MM.1S (cell line): ENCODE measurements around the gene VAMP1.

Source experiments
- DNase-seq: peaks from one replicate; pipeline ENCODE4 v3.0.0-alpha.2; 2015
- H2AFZ ChIP-seq: fragments of 300-600 bp; sonication (generic); 2 replicates; pipeline ENCODE4 v1.6.0; 2016; ENCODE audit warnings: antibody characterized with exemption, low read length
- H3F3A ChIP-seq: fragments of 300-600 bp; sonication (generic); 2 replicates; pipeline ENCODE4 v1.6.1; 2016; ENCODE audit warnings: mild to moderate bottlenecking, antibody characterized with exemption, low read length, moderate library complexity, mixed read lengths; ENCODE audit not compliant: insufficient read depth
- H3K27ac ChIP-seq: fragments of 300-600 bp; sonication (generic); 2 replicates; pipeline ENCODE4 v1.5.1; 2016; ENCODE audit warnings: mild to moderate bottlenecking, low read length
- H3K27me3 ChIP-seq: fragments of 300-600 bp; sonication (generic); replicated peaks from 2 replicates; pipeline ENCODE4 v1.6.0; 2016; ENCODE audit warnings: low read length; ENCODE audit not compliant: insufficient read depth
- H3K36me3 ChIP-seq: fragments of 300-600 bp; sonication (generic); replicated peaks from 2 replicates; pipeline ENCODE4 v1.6.1; 2016; ENCODE audit warnings: mild to moderate bottlenecking, low read length, mixed read lengths; ENCODE audit not compliant: insufficient read depth
- H3K4me1 ChIP-seq: fragments of 300-600 bp; sonication (generic); 2 replicates; pipeline ENCODE4 v1.6.1; 2016; ENCODE audit warnings: low read length, mixed read lengths
- H3K4me2 ChIP-seq: fragments of 300-600 bp; sonication (generic); 2 replicates; pipeline ENCODE4 v1.6.0; 2016; ENCODE audit warnings: low read depth, low read length
- H3K4me3 ChIP-seq: fragments of 300-600 bp; sonication (generic); 2 replicates; pipeline ENCODE4 v1.5.1; 2016; ENCODE audit warnings: low read length, mixed read lengths
- H3K79me2 ChIP-seq: fragments of 300-600 bp; sonication (generic); 2 replicates; pipeline ENCODE4 v1.6.1; 2016; ENCODE audit warnings: mixed run types, low read length, mixed read lengths
- H3K9ac ChIP-seq: fragments of 300-600 bp; sonication (generic); 2 replicates; pipeline ENCODE4 v1.6.1; 2016; ENCODE audit warnings: low read length, mixed read lengths
- H3K9me2 ChIP-seq: fragments of 300-600 bp; sonication (generic); replicated peaks from 2 replicates; pipeline ENCODE4 v1.6.1; 2016; ENCODE audit warnings: mild to moderate bottlenecking, low read length, mixed read lengths; ENCODE audit not compliant: insufficient read depth
- H3K9me3 ChIP-seq: fragments of 300-600 bp; sonication (generic); replicated peaks from 2 replicates; pipeline ENCODE4 v1.6.1; 2016; ENCODE audit warnings: mild to moderate bottlenecking, low read length, mixed read lengths; ENCODE audit not compliant: insufficient read depth
- H4K20me1 ChIP-seq: fragments of 300-600 bp; sonication (generic); 2 replicates; pipeline ENCODE4 v1.6.1; 2016; ENCODE audit warnings: mild to moderate bottlenecking, low read length, moderate library complexity, mixed read lengths; ENCODE audit not compliant: insufficient read depth
- EZH2 ChIP-seq: fragments of 300-600 bp; sonication (generic); optimal IDR thresholded peaks from 2 replicates; pipeline ENCODE3; 2017; ENCODE audit warnings: low read depth, mild to moderate bottlenecking, antibody characterized with exemption, low read length, mixed read lengths
- EZH2phosphoT487 ChIP-seq: fragments of 300-600 bp; sonication (generic); IDR thresholded peaks from 2 replicates; pipeline ENCODE4 v1.6.1; 2018; ENCODE audit warnings: antibody characterized with exemption, low read length
- TF ChIP-seq, protein P1 (sequence below): fragments of 300-600 bp; sonication (generic); IDR thresholded peaks from 2 replicates; pipeline ENCODE4 v1.5.1; 2016; ENCODE audit warnings: antibody characterized with exemption, low read length, mixed read lengths

Gene VAMP1

DNA sequence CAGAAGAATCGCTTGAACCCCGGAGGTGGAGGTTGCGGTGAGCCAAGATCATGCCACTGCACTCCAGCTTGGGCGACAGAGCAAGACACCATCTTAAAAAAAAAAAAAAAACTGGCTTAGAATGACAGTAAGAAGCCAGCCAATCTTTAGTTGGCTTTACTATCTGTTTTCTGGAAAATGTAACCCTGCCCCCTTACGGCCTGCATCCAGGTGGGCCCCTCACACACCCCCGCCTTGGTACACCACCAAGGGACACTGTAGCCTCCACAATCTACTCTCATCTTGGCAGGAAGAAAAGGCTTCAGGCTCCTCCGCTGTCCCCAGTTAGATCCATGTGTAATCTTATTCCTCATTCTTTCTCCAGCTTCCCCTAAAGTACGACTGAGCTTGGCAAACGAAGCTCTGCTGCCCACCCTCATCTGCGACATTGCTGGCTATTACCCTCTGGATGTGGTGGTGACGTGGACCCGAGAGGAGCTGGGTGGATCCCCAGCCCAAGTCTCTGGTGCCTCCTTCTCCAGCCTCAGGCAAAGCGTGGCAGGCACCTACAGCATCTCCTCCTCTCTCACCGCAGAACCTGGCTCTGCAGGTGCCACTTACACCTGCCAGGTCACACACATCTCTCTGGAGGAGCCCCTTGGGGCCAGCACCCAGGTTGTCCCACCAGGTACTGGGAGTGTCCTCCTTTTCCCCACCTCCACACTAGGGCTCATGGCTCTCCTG lies 12.0 kb downstream of the VAMP1 start:
- peaks cover 32% of the 10 kb centered on the region for H3K4me1 ChIP-seq

DNA sequence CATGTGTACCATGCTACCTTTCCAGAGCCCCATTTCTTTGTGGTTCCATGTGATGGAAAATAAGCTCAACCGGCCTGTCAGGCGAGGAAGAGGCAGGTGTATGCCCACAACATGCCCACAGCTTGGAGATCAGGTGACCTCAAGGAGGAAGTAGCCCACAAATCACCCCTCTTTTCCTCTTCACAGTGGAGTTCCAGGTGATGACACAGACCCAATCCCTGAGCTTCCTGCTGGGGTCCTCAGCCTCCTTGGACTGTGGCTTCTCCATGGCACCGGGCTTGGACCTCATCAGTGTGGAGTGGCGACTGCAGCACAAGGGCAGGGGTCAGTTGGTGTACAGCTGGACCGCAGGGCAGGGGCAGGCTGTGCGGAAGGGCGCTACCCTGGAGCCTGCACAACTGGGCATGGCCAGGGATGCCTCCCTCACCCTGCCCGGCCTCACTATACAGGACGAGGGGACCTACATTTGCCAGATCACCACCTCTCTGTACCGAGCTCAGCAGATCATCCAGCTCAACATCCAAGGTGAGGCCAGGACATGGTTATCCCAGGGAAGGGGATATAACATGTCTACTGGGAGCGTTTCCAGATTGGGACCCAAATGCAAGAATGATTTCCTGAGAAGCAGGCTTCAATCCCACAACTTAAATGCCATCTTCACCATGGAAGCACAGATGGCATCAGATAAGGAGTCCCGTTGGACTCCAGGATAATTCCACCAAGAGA lies 13.1 kb downstream of the VAMP1 start:
- peaks cover 19% of the 10 kb centered on the region; the same call in 1 of the 2 replicates for H3K36me3 ChIP-seq

More for the DNA sequence above, 12.0 kb downstream of the VAMP1 start:
- H4K20me1 ChIP-seq, result no peaks in the 10 kb centered on the region
- H3K9ac ChIP-seq, result no peak overlapping the region
- H3K79me2 ChIP-seq, result peaks cover 58% of the 10 kb centered on the region
- H3K4me3 ChIP-seq, result no peak overlapping the region
- peaks cover 39% of the 10 kb centered on the region for H3F3A ChIP-seq
- H3K36me3 ChIP-seq, result peaks cover 19% of the 10 kb centered on the region
- H2AFZ ChIP-seq, result no peak overlapping the region
- no peaks in the 10 kb centered on the region for H3K27me3 ChIP-seq
- no peak for DNase-seq
- H3K27ac ChIP-seq, result no peak overlapping the region
- H3K9me3 ChIP-seq, result no peaks in the 10 kb centered on the region
- no peak overlapping the region for H3K4me2 ChIP-seq
- no peaks in the 10 kb centered on the region for H3K9me2 ChIP-seq
- TF ChIP-seq EZH2phosphoT487 (no peak), EZH2 (no peak)
- TF ChIP-seq, protein P1, sequence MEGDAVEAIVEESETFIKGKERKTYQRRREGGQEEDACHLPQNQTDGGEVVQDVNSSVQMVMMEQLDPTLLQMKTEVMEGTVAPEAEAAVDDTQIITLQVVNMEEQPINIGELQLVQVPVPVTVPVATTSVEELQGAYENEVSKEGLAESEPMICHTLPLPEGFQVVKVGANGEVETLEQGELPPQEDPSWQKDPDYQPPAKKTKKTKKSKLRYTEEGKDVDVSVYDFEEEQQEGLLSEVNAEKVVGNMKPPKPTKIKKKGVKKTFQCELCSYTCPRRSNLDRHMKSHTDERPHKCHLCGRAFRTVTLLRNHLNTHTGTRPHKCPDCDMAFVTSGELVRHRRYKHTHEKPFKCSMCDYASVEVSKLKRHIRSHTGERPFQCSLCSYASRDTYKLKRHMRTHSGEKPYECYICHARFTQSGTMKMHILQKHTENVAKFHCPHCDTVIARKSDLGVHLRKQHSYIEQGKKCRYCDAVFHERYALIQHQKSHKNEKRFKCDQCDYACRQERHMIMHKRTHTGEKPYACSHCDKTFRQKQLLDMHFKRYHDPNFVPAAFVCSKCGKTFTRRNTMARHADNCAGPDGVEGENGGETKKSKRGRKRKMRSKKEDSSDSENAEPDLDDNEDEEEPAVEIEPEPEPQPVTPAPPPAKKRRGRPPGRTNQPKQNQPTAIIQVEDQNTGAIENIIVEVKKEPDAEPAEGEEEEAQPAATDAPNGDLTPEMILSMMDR, result no peak

DNA sequence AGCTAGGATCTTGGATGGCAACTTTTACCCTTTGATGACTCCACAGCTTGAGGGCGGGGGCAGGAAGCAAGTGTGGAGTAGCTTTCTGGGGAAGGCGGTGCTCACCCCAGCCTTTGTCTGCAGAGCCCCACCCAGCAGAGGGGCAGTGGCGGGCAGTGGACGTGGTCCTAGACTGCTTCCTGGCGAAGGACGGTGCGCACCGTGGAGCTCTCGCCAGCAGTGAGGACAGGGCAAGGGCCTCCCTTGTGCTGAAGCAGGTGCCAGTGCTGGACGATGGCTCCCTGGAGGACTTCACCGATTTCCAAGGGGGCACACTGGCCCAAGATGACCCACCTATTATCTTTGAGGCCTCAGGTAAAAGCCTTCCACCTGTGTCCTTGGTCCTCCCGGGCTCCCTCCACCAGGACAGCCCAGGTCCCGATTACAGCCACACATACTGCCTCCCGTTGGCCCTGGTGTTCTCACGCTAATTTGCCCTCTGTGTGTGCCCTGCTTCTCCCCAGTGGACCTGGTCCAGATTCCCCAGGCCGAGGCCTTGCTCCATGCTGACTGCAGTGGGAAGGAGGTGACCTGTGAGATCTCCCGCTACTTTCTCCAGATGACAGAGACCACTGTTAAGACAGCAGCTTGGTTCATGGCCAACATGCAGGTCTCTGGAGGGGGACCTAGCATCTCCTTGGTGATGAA lies 17.4 kb downstream of the VAMP1 start:
- Histone ChIP-seq H2AFZ (0 out of 2 replicates have a peak overlapping the region, but pooled peaks have one; percentile 3), H3K4me3 (peak overlapping the region; percentile 80), H3F3A (peaks cover 12% of the 10 kb centered on the region; the same call in 1 of the 2 replicates), H3K9me3 (no peaks in the 10 kb centered on the region), H3K27ac (peak overlapping the region; percentile 85), H3K4me2 (peak overlapping the region; percentile 98), H3K9me2 (no peaks in the 10 kb centered on the region), H3K4me1 (peaks cover 15% of the 10 kb centered on the region), H3K9ac (peak overlapping the region; percentile 95), H3K36me3 (0 out of 2 replicates have a peak, but pooled peaks cover 10% of the 10 kb centered on the region), H3K27me3 (no peaks in the 10 kb centered on the region), H4K20me1 (no peaks in the 10 kb centered on the region), H3K79me2 (peaks cover 54% of the 10 kb centered on the region)
- peak; percentile 30 for DNase-seq
- TF ChIP-seq, protein P1, result no peak
- TF ChIP-seq EZH2phosphoT487 (no peak), EZH2 (no peak)

More for the DNA sequence above, 13.1 kb downstream of the VAMP1 start:
- DNase-seq, result no peak
- no peak overlapping the region for H3K9ac ChIP-seq
- no peak overlapping the region for H3K4me2 ChIP-seq
- no peaks in the 10 kb centered on the region for H4K20me1 ChIP-seq
- H3K4me3 ChIP-seq, result no peak overlapping the region
- no peak for TF ChIP-seq EZH2
- H3F3A ChIP-seq, result peaks cover 38% of the 10 kb centered on the region
- H2AFZ ChIP-seq, result no peak overlapping the region
- H3K9me3 ChIP-seq, result no peaks in the 10 kb centered on the region
- H3K79me2 ChIP-seq, result peaks cover 62% of the 10 kb centered on the region
- no peaks in the 10 kb centered on the region for H3K27me3 ChIP-seq
- H3K4me1 ChIP-seq, result peaks cover 36% of the 10 kb centered on the region
- H3K27ac ChIP-seq, result no peak overlapping the region
- H3K9me2 ChIP-seq, result no peaks in the 10 kb centered on the region
